Ascending aorta (tissue), 2 donors: ENCODE data around the gene LUZP2. TPM values are rescaled to one million over a fixed set of nuclear protein-coding genes. Genes with fewer than 3 reads are reported as not detected.

ENCODE experiments used
- DNase-seq, 2 donors: peaks; one replicate each; pipeline ENCODE4 v3.0.0-alpha.2; 2019; ENCODE audit warnings: low spot score in 2 of 2
- H3K27ac ChIP-seq, 2 donors: fragments of 200-600 bp; sonication (generic); one replicate each; pipeline ENCODE4 v1.5.1; 2016 to 2017; ENCODE audit warnings: mild to moderate bottlenecking in 1 of 2
- H3K27me3 ChIP-seq: fragments of 200-600 bp; sonication (generic); one replicate; pipeline ENCODE4 v1.5.1; 2017
- H3K36me3 ChIP-seq, 2 donors: fragments of 200-600 bp; sonication (generic); one replicate each; pipeline ENCODE4 v1.5.1; 2016
- H3K4me1 ChIP-seq, 2 donors: fragments of 200-600 bp; sonication (generic); one replicate each; pipeline ENCODE4 v1.5.1; 2016 to 2017; ENCODE audit warnings: mild to moderate bottlenecking in 1 of 2
- H3K4me3 ChIP-seq, 2 donors: fragments of 200-600 bp; sonication (generic); one replicate each; pipeline ENCODE4 v1.5.1; 2016 to 2017; ENCODE audit warnings: mild to moderate bottlenecking in 1 of 2
- H3K9me3 ChIP-seq, 2 donors: fragments of 200-600 bp; sonication (generic); one replicate each; pipeline ENCODE4 v1.5.1; 2016
- CTCF ChIP-seq, 3 experiments: fragments of 200-600 bp in 2 of 3; fragments of 450-650 bp in 1 of 3; sonication (generic) in 2 of 3; IDR thresholded peaks; one replicate each; pipeline ENCODE4 v1.5.1; 2016 to 2019; ENCODE audit warnings: antibody characterized with exemption in 3 of 3, mild to moderate bottlenecking in 1 of 3, moderate library complexity in 1 of 3
- intact Hi-C: fragments of 100-400 bp; cut with DNase I; formaldehyde crosslinking; loops from one replicate; pipeline ENCODE4 v1.15.1; 2023
- total RNA-seq: library from RNA; depleted of rRNA; stranded (reverse); fragments of >200 nt; gene quantifications from one replicate; pipeline ENCODE4 v1.1.0, GENCODE V29; 2016

LUZP2 gene
- total RNA-seq, 1 donor from 2014 or later = 0.11 TPM

- DNase-seq = no peak
- no peak for TF ChIP-seq CTCF (IDR thresholded peaks at IDR 0.05)
- no peaks in the 10 kb centered on the region for H3K4me1 ChIP-seq
- no peaks in the 10 kb centered on the region for H3K27me3 ChIP-seq
- H3K4me3 ChIP-seq = no peak overlapping the region
- H3K36me3 ChIP-seq = no peaks in the 10 kb centered on the region
- intact Hi-C loops = no loop called here
- no peaks in the 10 kb centered on the region for H3K9me3 ChIP-seq
- H3K27ac ChIP-seq = no peak overlapping the region
Measured at GRCh38 chr11:24511511-24511910, 14.7 kb downstream of the LUZP2 start.

- TF ChIP-seq CTCF (IDR thresholded peaks at IDR 0.05) = no peak
- intact Hi-C loops = no loop called here
- no peak for DNase-seq
Measured at GRCh38 chr11:24513479-24514218, 16.8 kb downstream of the LUZP2 start.

GRCh38 chr11:24514219-24514594 is 17.4 kb downstream of the LUZP2 start:
- intact Hi-C loops = no loop called here
- H3K27me3 ChIP-seq = no peaks in the 10 kb centered on the region
- H3K9me3 ChIP-seq = no peaks in the 10 kb centered on the region
- no peak overlapping the region for H3K27ac ChIP-seq
- no peak for TF ChIP-seq CTCF (IDR thresholded peaks at IDR 0.05)
- no peak overlapping the region for H3K4me3 ChIP-seq
- H3K4me1 ChIP-seq = no peaks in the 10 kb centered on the region
- DNase-seq = no peak
- H3K36me3 ChIP-seq = no peaks in the 10 kb centered on the region

More at GRCh38 chr11:24513479-24514218, 16.8 kb downstream of the LUZP2 start:
- Histone ChIP-seq H3K4me1 (no peaks in the 10 kb centered on the region), H3K27me3 (no peaks in the 10 kb centered on the region), H3K27ac (no peak overlapping the region), H3K4me3 (no peak overlapping the region), H3K36me3 (no peaks in the 10 kb centered on the region), H3K9me3 (no peaks in the 10 kb centered on the region)

- DNase-seq = no peak
- H3K9me3 ChIP-seq = no peaks in the 10 kb centered on the region
- no peak overlapping the region for H3K27ac ChIP-seq
- no peak overlapping the region for H3K4me3 ChIP-seq
- intact Hi-C loops = no loop called here
- H3K36me3 ChIP-seq = no peaks in the 10 kb centered on the region
- no peak for TF ChIP-seq CTCF (IDR thresholded peaks at IDR 0.05)
- H3K27me3 ChIP-seq = no peaks in the 10 kb centered on the region
- H3K4me1 ChIP-seq = no peaks in the 10 kb centered on the region
Measured at GRCh38 chr11:24515632-24516031, 18.8 kb downstream of the LUZP2 start.

GRCh38 chr11:24516638-24517037 is 19.8 kb downstream of the LUZP2 start:
- no peak for DNase-seq
- no peaks in the 10 kb centered on the region for H3K27me3 ChIP-seq
- no peak overlapping the region for H3K27ac ChIP-seq
- H3K4me1 ChIP-seq = no peaks in the 10 kb centered on the region
- H3K9me3 ChIP-seq = no peaks in the 10 kb centered on the region
- no peak for TF ChIP-seq CTCF (IDR thresholded peaks at IDR 0.05)
- H3K4me3 ChIP-seq = no peak overlapping the region
- no peaks in the 10 kb centered on the region for H3K36me3 ChIP-seq
- intact Hi-C loops = no loop called here

GRCh38 chr11:24521601-24522000 is 24.7 kb downstream of the LUZP2 start:
- no peaks in the 10 kb centered on the region for H3K9me3 ChIP-seq
- no peak overlapping the region for H3K4me3 ChIP-seq
- intact Hi-C loops = no loop called here
- no peaks in the 10 kb centered on the region for H3K27me3 ChIP-seq
- no peaks in the 10 kb centered on the region for H3K36me3 ChIP-seq
- TF ChIP-seq CTCF (IDR thresholded peaks at IDR 0.05) = no peak
- no peak overlapping the region for H3K27ac ChIP-seq
- H3K4me1 ChIP-seq = no peaks in the 10 kb centered on the region
- no peak for DNase-seq
